Stimulated activated CD4-positive, alpha-beta T cell treated with anti-CD3 and anti-CD28 coated beads, Interleukin-4, amount 100 ng/mL, for 48 hours (primary cell): Measurements from ENCODE around the gene RPS6KL1.

Experiments used
- DNase-seq, 2 donors: peaks; one replicate each; pipeline ENCODE4 v3.0.0-alpha.2; 2020; ENCODE audit warnings: low read depth in 2 of 2

RPS6KL1 gene, protein sequence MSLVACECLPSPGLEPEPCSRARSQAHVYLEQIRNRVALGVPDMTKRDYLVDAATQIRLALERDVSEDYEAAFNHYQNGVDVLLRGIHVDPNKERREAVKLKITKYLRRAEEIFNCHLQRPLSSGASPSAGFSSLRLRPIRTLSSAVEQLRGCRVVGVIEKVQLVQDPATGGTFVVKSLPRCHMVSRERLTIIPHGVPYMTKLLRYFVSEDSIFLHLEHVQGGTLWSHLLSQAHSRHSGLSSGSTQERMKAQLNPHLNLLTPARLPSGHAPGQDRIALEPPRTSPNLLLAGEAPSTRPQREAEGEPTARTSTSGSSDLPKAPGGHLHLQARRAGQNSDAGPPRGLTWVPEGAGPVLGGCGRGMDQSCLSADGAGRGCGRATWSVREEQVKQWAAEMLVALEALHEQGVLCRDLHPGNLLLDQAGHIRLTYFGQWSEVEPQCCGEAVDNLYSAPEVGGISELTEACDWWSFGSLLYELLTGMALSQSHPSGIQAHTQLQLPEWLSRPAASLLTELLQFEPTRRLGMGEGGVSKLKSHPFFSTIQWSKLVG

GRCh38 chr14:74922752-74923401, at the start of gene RPS6KL1:
Gene RPS6KL1, minus strand, starts transcription at chr14:74923260. Its CDS starts 1,719 bp downstream, at chr14:74921541.
- DNase-seq = peak; percentile 64 to 69

- no peak for DNase-seq
These were observed 45.8 kb upstream of the RPS6KL1 start for GRCh38 chr14:74968811-74969210.

DNA sequence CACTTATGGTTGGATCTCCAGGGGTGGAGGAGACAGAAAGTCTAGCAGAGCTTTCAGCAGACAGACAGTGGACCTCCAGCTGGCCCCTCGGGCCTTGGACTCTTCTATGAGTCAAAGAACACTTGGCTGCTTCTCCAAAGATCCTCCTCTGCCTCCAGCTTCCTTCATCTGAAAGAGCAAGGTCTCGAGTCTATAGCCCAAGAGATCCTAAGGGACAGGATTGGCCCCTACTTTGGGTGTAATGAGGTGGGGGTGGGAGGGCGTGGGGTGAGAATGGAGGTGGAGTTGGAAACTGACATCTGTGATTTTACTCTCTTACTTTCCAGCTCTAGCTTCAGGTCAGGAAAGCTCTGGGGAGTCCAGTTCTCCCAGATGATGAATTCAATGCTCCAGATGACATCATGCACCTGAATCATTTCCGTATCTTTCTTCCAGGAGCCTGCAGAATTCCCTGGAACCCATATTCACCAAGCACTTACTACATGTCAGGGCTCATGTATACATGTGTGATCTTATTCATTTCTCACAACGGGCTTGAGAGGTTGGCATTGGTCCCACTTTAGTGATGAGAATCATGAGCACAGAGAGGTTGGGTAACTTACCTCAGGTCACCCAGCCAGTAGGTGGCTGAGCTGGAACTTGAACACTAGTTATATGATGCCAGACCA, 42.6 kb upstream of the RPS6KL1 start:
- DNase-seq = no peak

DNA sequence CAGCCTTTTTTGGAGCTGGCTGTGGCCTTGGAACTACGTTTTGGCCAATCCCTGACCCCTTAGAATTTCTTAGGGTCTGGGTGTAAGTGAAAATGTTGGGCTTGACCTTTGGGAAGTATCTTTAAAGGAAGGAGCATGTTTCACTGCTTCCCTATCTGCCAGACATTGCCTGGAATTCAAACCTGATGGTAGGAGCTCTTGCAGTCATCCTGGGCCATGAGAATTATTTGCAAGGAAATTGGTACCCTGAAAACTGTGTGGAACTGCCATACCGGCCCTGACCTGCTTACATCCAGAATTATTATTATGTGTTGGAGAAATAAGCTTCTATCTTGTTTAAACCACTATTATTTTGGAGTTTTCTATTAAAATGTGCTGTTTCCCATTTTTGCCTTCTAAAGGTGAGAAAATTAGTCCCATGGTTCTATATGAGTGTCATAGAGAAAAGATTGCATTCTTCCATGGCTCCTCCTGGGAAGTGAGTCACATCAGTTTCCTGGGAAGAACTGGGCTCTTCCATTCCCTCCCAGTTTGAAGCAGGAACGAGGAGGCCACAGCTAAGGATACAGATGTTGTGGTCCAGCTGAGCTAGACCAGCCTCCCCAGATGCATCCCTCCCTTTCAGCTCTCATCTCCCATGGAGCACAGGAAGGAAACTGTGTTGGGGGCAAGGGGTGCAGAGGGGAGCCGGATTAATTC, 41.9 kb upstream of the RPS6KL1 start:
- DNase-seq = no peak

DNA sequence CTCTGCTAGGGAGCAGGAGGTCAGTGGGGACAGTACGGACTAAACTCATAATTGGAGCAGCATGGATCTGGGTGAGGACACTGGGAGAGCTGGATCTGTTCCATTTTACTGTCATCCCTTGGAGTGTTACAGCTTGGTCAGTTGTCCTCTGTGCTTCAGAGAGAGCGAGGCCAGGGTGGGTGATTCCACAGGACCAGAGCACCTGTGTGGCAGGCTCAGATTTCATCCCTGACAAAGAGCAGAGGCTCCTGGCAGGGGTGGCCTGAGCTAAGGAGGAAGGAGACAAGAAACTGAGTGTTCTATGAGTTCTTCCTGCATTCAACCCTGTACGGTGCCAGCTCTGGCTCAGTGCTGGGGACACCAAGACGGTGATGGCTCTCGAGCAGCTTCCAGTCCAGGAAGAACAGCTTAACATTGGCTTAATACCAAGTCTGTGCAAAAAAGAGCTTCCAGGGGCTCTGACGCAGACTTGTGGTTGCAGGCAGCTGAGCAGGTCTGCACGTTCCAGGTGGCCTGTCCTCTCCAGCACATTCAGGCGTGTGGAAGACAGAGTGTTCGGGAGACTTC, 40.7 kb upstream of the RPS6KL1 start:
- no peak for DNase-seq

GRCh38 chr14:74963178-74963704, 40.2 kb upstream of the RPS6KL1 start:
- no peak for DNase-seq

GRCh38 chr14:74962493-74962892, 39.4 kb upstream of the RPS6KL1 start:
- DNase-seq = no peak

DNA sequence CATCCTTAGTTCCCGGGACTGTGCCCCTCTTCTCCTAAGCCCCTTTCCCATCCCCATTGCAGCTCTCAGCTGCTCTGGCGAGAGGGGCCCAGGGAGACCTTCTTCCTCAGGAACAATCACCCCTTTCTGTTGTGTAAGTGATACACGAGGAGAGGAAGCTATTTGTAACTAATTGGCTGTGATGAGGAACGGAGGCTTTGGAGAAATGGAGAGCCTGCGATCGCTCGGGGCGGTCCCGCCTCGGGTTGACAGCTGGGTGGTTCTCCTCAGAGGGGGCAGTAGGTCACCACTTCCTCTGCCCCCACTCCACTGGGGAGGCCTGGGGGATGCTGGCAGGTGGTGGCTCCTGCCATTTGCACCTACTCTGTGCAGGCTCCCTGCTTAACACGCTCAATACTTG, 39.0 kb upstream of the RPS6KL1 start:
- DNase-seq = no peak

GRCh38 chr14:74961238-74961911, 38.3 kb upstream of the RPS6KL1 start:
- no peak for DNase-seq

DNA sequence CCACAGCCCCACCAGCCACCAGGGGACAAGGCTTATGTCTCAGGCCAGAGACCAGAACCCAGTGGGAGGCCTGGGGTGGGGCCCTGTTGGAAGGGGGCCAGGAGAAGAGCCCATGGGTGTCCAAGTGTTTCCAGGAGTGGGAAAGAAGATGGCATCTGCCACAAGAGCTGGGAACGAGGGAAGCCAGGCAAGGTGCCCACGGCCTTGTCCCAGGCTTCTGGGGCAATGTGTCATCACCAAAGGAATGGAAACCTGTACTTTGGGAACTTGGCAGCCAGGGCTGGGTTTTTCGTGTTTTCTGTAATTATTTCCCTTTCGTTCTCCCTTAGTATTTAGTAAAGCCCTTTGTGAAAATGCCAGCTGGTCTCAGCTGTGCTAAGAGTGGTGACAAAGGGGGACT, 37.7 kb upstream of the RPS6KL1 start:
- no peak for DNase-seq

- DNase-seq = no peak
These were observed 36.6 kb upstream of the RPS6KL1 start for GRCh38 chr14:74959596-74960180.

- no peak for DNase-seq
These were observed 33.4 kb upstream of the RPS6KL1 start for GRCh38 chr14:74956280-74957072.

DNA sequence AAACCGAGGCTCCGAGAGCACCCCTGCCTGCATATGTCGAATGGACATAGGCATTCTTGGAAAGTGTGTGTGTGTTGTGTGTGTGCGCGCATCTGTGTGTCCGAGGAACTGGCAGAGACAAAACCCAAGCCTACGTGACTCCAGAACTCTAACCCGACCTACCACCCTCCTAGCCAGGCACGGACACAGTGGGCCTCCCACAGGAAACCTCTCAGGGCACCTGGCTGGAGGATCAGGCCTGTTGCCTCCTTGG, 32.9 kb upstream of the RPS6KL1 start:
- no peak for DNase-seq

DNA sequence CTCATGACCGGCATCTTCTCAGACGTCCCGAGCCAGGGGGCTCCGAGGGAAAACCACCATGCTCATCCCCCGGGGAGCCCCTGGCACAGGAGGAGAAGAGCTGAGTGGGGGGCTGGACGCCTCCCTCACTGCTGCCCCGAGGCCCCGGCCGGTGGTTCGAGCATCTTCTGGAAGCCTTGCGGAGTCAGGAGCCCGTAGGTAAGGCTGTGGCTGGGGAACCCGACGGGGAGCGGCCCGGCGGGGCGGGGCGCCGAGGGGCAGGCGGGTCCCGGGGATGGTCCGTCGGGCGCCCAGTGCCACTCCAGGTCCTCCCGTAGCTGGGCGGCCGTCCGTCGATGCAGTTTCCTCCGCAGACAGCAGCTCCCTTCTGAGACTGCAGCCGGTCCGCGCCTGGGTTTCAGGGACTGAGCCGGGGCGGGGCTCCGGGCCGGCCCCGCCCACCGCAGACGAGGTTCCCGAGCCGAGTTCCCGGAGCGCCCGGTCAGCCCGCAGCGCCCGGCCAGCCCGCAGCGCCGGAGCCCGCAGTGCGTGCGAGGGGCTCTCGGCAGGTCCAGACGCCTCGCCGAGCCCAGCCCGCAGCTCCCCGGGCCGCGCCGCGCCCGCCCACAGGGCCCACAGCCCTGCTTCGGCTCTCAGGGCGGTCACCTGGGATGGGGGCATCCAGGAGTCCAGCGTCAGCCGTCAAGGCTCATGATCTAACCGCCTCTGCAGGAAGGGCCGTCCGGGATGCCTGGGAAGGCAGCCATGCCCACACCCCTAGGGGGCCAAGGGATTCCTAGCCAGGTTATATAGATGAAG, 32.4 kb upstream of the RPS6KL1 start, which contains the start of gene PGF:
TSS of gene PGF (minus strand) at position 369 of the 798 bp plus-strand sequence. CDS start at position 14, 355 bp downstream.
- peak in 1 of 2 donors; percentile 22 for DNase-seq

DNA sequence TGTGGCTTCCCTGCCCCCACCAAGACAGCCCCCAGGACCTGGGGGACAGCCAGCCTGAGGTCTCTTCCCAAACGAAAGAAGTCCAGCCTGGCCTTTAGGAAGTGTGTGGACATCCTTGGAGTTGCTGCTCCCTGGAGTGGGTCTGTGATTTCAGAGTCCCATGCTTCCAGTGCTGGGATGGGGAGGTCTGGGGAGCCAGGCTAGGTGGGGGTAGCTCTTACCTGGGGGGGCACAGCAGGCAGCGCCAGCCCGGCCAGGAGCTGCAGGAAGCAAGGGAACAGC, 31.8 kb upstream of the RPS6KL1 start:
- DNase-seq = no peak

DNA sequence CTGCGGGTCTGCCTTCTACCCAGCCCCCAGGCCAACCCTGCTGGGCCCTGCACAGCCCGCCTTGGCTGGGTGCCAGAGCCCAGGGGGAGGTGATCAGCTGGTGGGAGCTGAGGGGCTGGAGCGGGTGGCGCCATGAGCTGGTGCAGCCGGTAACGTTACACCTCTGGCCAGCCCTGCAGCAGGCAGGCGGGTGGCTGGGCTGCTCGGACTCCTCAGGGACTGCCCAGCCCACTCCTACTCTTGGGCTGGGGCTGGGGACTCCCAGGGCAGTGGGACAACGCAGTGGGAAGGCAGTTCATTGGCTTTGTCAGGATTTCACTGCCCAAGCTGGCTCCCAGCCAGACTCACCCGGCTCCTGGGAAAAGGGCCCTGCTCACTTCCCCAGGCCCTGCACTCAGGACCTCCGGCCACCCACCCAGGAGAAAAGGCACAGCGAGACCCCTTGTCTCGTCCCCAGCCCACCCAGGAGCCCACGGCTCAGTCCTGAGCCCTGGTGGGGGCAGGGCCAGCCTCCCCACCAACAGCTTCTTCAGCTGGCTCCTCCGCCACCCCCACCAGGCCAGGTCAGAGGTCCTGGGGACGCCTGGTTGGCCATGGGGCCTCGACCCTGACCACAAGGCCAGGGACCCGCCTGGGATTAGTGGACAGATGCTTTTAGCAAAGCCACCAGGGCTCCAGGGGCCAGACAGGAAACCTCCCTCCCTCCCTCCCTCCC, 31.3 kb upstream of the RPS6KL1 start:
- no peak for DNase-seq

GRCh38 chr14:74953686-74954085, 30.6 kb upstream of the RPS6KL1 start:
- no peak for DNase-seq
